ENCODE data around the gene PDGFB. TPM values are rescaled to one million over a fixed set of nuclear protein-coding genes. Genes with fewer than 3 reads are reported as not detected.

The PDGFB gene
- total RNA-seq, 2 donors from 2014 or later, result 10.8 to 12.6 TPM

DNA sequence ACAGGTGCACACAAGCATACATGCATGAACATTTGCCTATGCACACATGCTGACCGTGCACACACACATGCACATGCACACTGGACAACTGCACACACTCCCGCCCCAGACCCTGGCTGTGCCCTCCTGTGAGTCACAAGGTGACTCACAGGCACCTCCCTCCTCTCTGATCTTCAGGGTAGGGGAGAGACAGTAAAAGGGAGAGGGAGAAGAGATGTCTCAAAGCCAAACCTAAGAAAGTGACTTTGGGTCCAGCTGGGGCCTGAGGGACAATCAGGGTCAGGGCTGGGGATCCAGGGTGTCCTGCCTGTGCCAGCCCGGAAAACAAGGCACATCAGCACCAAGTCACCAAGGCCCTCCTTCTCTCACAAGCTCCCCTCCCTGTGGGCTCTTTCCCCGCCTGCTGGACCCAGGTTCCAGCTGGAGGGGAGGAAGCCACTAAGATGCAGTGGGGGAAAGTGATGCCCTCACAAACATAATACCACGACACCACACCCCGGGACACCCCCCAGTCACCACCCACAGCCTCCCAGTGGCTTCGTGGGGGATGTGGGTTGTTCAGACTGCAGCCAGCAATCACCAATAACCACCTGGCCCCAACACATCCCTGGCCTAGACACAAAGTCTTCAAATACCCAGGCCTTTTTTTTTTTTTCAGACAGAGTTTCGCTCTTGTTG, 39.3 kb downstream of the PDGFB start:
- DNase-seq (ENCODE audit: low spot score), result no peak

DNA sequence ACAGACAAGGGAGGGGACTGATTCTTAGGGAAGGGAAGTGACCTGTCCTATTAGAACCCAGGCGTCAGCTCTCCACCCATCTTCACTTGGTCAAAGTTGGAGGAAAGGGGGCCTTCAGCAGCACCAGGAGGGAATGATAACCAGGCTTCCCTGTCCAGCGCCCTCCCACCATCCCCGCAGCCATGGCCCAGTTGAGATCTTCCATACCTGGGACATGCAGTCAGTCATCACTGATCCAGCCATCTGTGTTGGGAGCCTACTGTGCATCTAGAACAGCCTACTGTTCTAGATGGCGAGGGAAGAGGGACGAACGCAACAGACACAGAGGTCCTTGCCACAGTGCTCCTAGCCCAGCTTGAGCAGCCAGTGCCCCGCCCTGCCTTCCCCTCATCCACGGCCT, 40.6 kb downstream of the PDGFB start:
- Histone ChIP-seq H3K9me3 (no peaks in the 10 kb centered on the region), H3K4me1 (ENCODE audit: control insufficient read depth in 1 of 2, low read depth in 2 of 2) (no peaks in the 10 kb centered on the region), H3K4me3 (no peak overlapping the region), H3K27me3 (replicated peaks; ENCODE audit: insufficient read depth) (no peaks in the 10 kb centered on the region), H3K27ac (no peak overlapping the region), H3K36me3 (no peaks in the 10 kb centered on the region)
- ATAC-seq (ENCODE audit: insufficient number of reproducible peaks, low FRiP score, low read depth), result no peak
- DNase-seq (ENCODE audit: low spot score), result no peak
- TF ChIP-seq, protein P1, sequence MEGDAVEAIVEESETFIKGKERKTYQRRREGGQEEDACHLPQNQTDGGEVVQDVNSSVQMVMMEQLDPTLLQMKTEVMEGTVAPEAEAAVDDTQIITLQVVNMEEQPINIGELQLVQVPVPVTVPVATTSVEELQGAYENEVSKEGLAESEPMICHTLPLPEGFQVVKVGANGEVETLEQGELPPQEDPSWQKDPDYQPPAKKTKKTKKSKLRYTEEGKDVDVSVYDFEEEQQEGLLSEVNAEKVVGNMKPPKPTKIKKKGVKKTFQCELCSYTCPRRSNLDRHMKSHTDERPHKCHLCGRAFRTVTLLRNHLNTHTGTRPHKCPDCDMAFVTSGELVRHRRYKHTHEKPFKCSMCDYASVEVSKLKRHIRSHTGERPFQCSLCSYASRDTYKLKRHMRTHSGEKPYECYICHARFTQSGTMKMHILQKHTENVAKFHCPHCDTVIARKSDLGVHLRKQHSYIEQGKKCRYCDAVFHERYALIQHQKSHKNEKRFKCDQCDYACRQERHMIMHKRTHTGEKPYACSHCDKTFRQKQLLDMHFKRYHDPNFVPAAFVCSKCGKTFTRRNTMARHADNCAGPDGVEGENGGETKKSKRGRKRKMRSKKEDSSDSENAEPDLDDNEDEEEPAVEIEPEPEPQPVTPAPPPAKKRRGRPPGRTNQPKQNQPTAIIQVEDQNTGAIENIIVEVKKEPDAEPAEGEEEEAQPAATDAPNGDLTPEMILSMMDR (IDR thresholded peaks at IDR 0.05), result no peak

More for the DNA sequence above, 39.3 kb downstream of the PDGFB start:
- Histone ChIP-seq H3K9me3 (no peaks in the 10 kb centered on the region), H3K27ac (no peak overlapping the region), H3K4me3 (no peak overlapping the region), H3K4me1 (ENCODE audit: control insufficient read depth in 1 of 2, low read depth in 2 of 2) (no peaks in the 10 kb centered on the region), H3K36me3 (no peaks in the 10 kb centered on the region), H3K27me3 (replicated peaks; ENCODE audit: insufficient read depth) (no peaks in the 10 kb centered on the region)
- TF ChIP-seq, protein P1 (IDR thresholded peaks at IDR 0.05), result no peak
- ATAC-seq (ENCODE audit: insufficient number of reproducible peaks, low FRiP score, low read depth), result no peak

DNA sequence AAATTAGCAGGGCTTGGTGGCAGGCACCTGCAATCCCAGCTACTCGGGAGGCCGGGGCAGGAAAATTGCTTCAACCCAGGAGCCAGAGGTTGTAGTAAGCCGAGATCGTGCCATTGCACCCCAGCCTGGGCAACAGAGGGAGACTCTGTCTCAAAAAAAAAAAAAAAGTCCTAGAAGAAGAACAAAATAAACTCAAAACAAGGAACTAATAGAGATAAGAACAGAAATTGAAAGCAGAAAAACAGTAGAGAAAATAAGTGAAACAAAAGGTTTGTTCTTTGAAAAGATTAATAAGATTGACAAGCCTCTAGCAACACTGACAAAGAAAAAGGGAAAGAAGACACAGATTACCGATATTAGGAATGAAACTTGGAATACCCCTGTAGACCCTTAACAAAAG, 47.2 kb downstream of the PDGFB start:
- Histone ChIP-seq H3K36me3 (no peaks in the 10 kb centered on the region), H3K27me3 (replicated peaks; ENCODE audit: insufficient read depth) (no peaks in the 10 kb centered on the region), H3K9me3 (peaks cover 4% of the 10 kb centered on the region), H3K4me1 (ENCODE audit: control insufficient read depth in 1 of 2, low read depth in 2 of 2) (no peaks in the 10 kb centered on the region), H3K4me3 (no peak overlapping the region), H3K27ac (no peak overlapping the region)
- no peak for ATAC-seq (ENCODE audit: insufficient number of reproducible peaks, low FRiP score, low read depth)
- TF ChIP-seq, protein P1 (IDR thresholded peaks at IDR 0.05), result no peak
- DNase-seq (ENCODE audit: low spot score), result no peak

DNA sequence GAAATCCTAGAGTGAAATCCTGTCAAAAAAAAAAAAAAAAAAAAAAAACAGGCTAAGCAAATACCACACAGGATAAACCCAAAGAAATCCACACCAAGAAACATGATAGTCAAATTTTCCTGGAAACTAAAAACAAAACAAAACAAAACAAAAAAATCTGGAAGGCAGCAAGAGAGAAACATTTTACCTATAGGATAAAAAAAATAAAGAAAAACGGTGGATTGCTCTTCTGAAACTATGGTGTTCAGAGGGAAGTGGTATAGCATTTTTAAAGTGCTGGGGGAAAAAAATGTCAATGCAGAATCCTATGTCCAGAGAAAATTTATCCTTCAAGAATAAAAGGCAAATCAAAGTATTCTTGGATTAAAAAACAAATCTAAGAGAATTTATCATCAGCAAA, 50.7 kb downstream of the PDGFB start:
- Histone ChIP-seq H3K4me1 (ENCODE audit: control insufficient read depth in 1 of 2, low read depth in 2 of 2) (no peaks in the 10 kb centered on the region), H3K36me3 (no peaks in the 10 kb centered on the region), H3K27ac (no peak overlapping the region), H3K4me3 (no peak overlapping the region), H3K27me3 (replicated peaks; ENCODE audit: insufficient read depth) (no peaks in the 10 kb centered on the region), H3K9me3 (peaks cover 4% of the 10 kb centered on the region)
- TF ChIP-seq, protein P1 (IDR thresholded peaks at IDR 0.05), result no peak
- DNase-seq (ENCODE audit: low spot score) (no peak), ATAC-seq (ENCODE audit: insufficient number of reproducible peaks, low FRiP score, low read depth) (no peak)

DNA sequence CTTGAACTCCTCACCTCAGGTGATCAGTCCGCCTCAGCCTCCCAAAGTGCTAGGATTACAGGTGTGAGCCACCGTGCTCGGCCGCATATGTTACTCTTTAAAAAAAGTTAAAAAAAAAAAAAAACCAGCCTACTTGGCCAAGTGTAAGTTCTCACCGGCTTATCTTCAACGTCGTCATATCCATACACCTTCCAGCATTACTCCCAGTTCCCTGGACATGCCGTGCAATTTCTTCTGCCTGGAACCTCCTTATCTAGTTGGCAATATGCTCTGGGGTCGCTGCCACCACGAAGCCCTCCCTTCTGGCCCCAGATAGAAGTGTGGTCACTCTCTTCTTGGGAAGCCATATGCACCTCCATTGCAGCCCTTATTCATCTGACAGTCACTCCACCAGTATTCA, 56.0 kb downstream of the PDGFB start:
- no peak overlapping the region for H3K27ac ChIP-seq
- H3K36me3 ChIP-seq, result no peaks in the 10 kb centered on the region
- H3K4me3 ChIP-seq, result no peak overlapping the region
- H3K27me3 ChIP-seq (replicated peaks; ENCODE audit: insufficient read depth), result no peaks in the 10 kb centered on the region
- TF ChIP-seq, protein P1 (IDR thresholded peaks at IDR 0.05), result no peak
- ATAC-seq (ENCODE audit: insufficient number of reproducible peaks, low FRiP score, low read depth), result no peak
- no peaks in the 10 kb centered on the region for H3K9me3 ChIP-seq
- no peak for DNase-seq (ENCODE audit: low spot score)
- H3K4me1 ChIP-seq (ENCODE audit: control insufficient read depth in 1 of 2, low read depth in 2 of 2), result no peaks in the 10 kb centered on the region

Measured in thoracic aorta (tissue), 2 donors.